Keratinocyte (primary cell): ENCODE data around the gene CTIF. TPM values are rescaled to one million over a fixed set of nuclear protein-coding genes. Genes with fewer than 3 reads are reported as not detected.

Experiments
- DNase-seq: peaks from one replicate; pipeline ENCODE4 v3.0.0-alpha.2; 2011; ENCODE audit warnings: low read depth, missing footprints, low spot score
- FAIRE-seq: peaks from 2 replicates; lab custom pipeline; 2011; peaks lifted over from hg19 to GRCh38; lab: Jason Lieb, UNC
- H2AFZ ChIP-seq: 2 replicates; pipeline ENCODE4 v1.6.0; 2012; ENCODE audit warnings: low read length, control low read depth, inconsistent platforms; ENCODE audit not compliant: control insufficient read depth
- H3K27ac ChIP-seq: 2 replicates; pipeline ENCODE4 v1.5.1; 2011; ENCODE audit warnings: low read length; ENCODE audit not compliant: control insufficient read depth, insufficient read depth
- H3K27me3 ChIP-seq: 3 replicates; pipeline ENCODE4 v1.6.0; 2011; ENCODE audit warnings: low read length; ENCODE audit not compliant: control insufficient read depth, insufficient read depth; ENCODE audit errors: extremely low read depth
- H3K36me3 ChIP-seq, 2 experiments: 2 replicates in 1 of 2; 3 replicates in 1 of 2; pipeline ENCODE4 v1.5.1; 2011; ENCODE audit warnings: low read length in 2 of 2, mild to moderate bottlenecking in 1 of 2; ENCODE audit not compliant: control insufficient read depth in 2 of 2, insufficient read depth in 2 of 2; ENCODE audit errors: extremely low read depth in 1 of 2
- H3K4me1 ChIP-seq: 3 replicates; pipeline ENCODE4 v1.5.1; 2011; ENCODE audit warnings: low read length; ENCODE audit not compliant: control insufficient read depth, insufficient read depth; ENCODE audit errors: extremely low read depth
- H3K4me2 ChIP-seq: 3 replicates; pipeline ENCODE4 v1.6.0; 2011; ENCODE audit warnings: low read depth, low read length; ENCODE audit not compliant: control insufficient read depth, insufficient read depth; ENCODE audit errors: extremely low read depth
- H3K4me3 ChIP-seq, 3 experiments: fragments of 200-600 bp in 1 of 3; sonication (generic) in 1 of 3; 2 replicates in 2 of 3; 3 replicates in 1 of 3; pipeline ENCODE4 v1.5.1; 2011 to 2016; ENCODE audit warnings: low read length in 3 of 3, mild to moderate bottlenecking in 3 of 3, control low read depth in 2 of 3, inconsistent platforms in 1 of 3, low read depth in 1 of 3, mixed read lengths in 1 of 3, mixed run types in 1 of 3, moderate library complexity in 1 of 3; ENCODE audit not compliant: control insufficient read depth in 2 of 3, insufficient read depth in 2 of 3; ENCODE audit errors: extremely low read depth in 1 of 3
- H3K79me2 ChIP-seq: 2 replicates; pipeline ENCODE4 v1.6.0; 2012; ENCODE audit warnings: low read length; ENCODE audit not compliant: control insufficient read depth, insufficient read depth
- H3K9ac ChIP-seq: 3 replicates; pipeline ENCODE4 v1.6.0; 2011; ENCODE audit warnings: low read length; ENCODE audit not compliant: control insufficient read depth, insufficient read depth; ENCODE audit errors: extremely low read depth
- H3K9me1 ChIP-seq: 3 replicates; pipeline ENCODE4 v1.6.0; 2011; ENCODE audit warnings: low read length; ENCODE audit not compliant: control insufficient read depth, insufficient read depth; ENCODE audit errors: extremely low read depth
- H3K9me3 ChIP-seq: 2 replicates; pipeline ENCODE4 v1.5.1; 2012; ENCODE audit warnings: low read depth, low read length; ENCODE audit not compliant: control insufficient read depth
- H4K20me1 ChIP-seq: 3 replicates; pipeline ENCODE4 v1.6.0; 2011; ENCODE audit warnings: low read length; ENCODE audit not compliant: control insufficient read depth, insufficient read depth; ENCODE audit errors: extremely low read depth
- EZH2 ChIP-seq: IDR thresholded peaks from one replicate; pipeline ENCODE4 v1.6.1; 2012; ENCODE audit warnings: inconsistent platforms, mild to moderate bottlenecking, low read length, moderate library complexity
- dilution Hi-C: fragments of 300-500 bp; cut with MboI; formaldehyde crosslinking; loops from one replicate; pipeline ENCODE4 v1.7.0; 2020; ENCODE audit warnings: low sequenced_read_pairs; ENCODE audit not compliant: extremely low pct_ligation_motif_present
- polyA plus RNA-seq, 5 experiments: library from polyadenylated mRNA; depleted of rRNA in 3 of 5; stranded (reverse) in 3 of 5; stranded (forward) in 1 of 5; unstranded in 1 of 5; fragments of >200 nt; gene quantifications; 1 replicate in 1 of 5; 2 replicates in 3 of 5; 3 replicates in 1 of 5; pipeline versions ENCODE4 v1.2.1 to v1.2.3, GENCODE V29; 2011 to 2012; ENCODE audit warnings: missing spikeins in 2 of 5, low read depth in 1 of 5, low replicate concordance in 1 of 5
- TF ChIP-seq, protein P1 (sequence below), 3 experiments: IDR thresholded peaks in 1 of 3; conservative IDR thresholded peaks in 1 of 3; optimal IDR thresholded peaks in 1 of 3; 2 replicates in 2 of 3; 3 replicates in 1 of 3; pipeline versions ENCODE3 to v1.5.1; 2011; ENCODE audit warnings: low read length in 3 of 3, mild to moderate bottlenecking in 3 of 3, moderate library complexity in 2 of 3, control low read depth in 1 of 3, inconsistent platforms in 1 of 3; ENCODE audit not compliant: insufficient read depth in 2 of 3; ENCODE audit errors: extremely low read depth in 1 of 3

The CTIF gene
- polyA plus RNA-seq, 1 donor (not counting 4 experiments of a cell fraction or from before 2014, with no cell fraction given): 15.0 TPM

DNA sequence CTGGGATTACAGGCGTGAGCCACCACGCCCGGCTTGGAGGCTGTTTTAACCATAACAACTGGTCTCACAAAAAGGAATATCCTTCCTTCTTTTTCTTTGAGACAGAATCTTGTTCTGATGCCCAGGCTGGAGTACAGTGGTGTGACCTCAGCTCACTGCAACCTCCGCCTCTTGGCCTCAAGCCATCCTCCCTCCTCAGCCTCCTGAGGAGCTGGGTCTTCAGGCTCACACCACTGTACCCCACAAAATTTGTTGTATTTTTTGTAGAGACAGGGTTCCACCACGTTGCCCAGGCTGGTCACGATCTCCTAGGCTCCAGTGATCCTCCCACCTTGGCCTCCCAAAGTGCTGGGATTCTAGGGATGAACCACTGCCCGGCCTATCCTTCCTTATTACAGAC lies 21.7 kb downstream of the CTIF start:
- Histone ChIP-seq H3K4me2 (no peak overlapping the region), H3K27ac (no peak overlapping the region), H3K4me1 (peaks cover 12% of the 10 kb centered on the region), H3K4me3 (no peak overlapping the region), H3K36me3 (peaks cover 0 to 5% of the 10 kb centered on the region in 2 experiments), H3K9me1 (no peaks in the 10 kb centered on the region), H2AFZ (no peak overlapping the region), H4K20me1 (no peaks in the 10 kb centered on the region), H3K9ac (no peak overlapping the region), H3K79me2 (peaks cover 30% of the 10 kb centered on the region), H3K27me3 (no peaks in the 10 kb centered on the region), H3K9me3 (no peaks in the 10 kb centered on the region)
- dilution Hi-C loops: no loop called here
- DNase-seq (no peak), FAIRE-seq (no peak)
- TF ChIP-seq EZH2: no peak
- TF ChIP-seq, protein P1, sequence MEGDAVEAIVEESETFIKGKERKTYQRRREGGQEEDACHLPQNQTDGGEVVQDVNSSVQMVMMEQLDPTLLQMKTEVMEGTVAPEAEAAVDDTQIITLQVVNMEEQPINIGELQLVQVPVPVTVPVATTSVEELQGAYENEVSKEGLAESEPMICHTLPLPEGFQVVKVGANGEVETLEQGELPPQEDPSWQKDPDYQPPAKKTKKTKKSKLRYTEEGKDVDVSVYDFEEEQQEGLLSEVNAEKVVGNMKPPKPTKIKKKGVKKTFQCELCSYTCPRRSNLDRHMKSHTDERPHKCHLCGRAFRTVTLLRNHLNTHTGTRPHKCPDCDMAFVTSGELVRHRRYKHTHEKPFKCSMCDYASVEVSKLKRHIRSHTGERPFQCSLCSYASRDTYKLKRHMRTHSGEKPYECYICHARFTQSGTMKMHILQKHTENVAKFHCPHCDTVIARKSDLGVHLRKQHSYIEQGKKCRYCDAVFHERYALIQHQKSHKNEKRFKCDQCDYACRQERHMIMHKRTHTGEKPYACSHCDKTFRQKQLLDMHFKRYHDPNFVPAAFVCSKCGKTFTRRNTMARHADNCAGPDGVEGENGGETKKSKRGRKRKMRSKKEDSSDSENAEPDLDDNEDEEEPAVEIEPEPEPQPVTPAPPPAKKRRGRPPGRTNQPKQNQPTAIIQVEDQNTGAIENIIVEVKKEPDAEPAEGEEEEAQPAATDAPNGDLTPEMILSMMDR (optimal IDR thresholded peaks at IDR 0.05 in 1 of 3, IDR thresholded peaks at IDR 0.05 in 1 of 3, conservative IDR thresholded peaks at IDR 0.05 in 1 of 3; ENCODE audit: extremely low read depth in 1 of 3, insufficient read depth in 2 of 3, low read length in 3 of 3): no peak

DNA sequence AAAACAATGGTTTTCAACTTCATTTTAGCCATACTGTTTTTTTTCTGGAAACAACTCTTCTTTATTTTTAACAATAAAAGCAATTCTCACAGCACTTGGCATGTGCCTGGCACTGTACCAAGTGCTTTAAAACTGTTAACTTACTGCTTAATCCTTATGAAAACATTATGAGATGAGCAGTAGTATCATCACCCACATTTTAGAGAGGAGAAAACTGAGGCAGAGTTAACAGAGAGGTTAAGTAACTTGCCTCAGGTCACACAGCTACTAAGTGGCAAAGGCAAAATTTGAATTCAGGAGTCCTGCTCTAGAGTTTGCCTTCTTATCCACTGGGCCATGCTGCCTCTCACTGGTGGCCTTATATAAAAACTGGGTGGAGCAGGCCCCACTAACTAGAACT lies 23.2 kb downstream of the CTIF start:
- no peak overlapping the region for H2AFZ ChIP-seq
- DNase-seq: no peak
- no peaks in the 10 kb centered on the region for H3K27me3 ChIP-seq
- peaks cover 21% of the 10 kb centered on the region for H3K4me1 ChIP-seq
- H3K9ac ChIP-seq: no peak overlapping the region
- no peaks in the 10 kb centered on the region for H3K9me3 ChIP-seq
- no peak for FAIRE-seq
- no peak overlapping the region for H3K4me2 ChIP-seq
- no peaks in the 10 kb centered on the region for H4K20me1 ChIP-seq
- TF ChIP-seq, protein P1 (optimal IDR thresholded peaks at IDR 0.05 in 1 of 3, IDR thresholded peaks at IDR 0.05 in 1 of 3, conservative IDR thresholded peaks at IDR 0.05 in 1 of 3; ENCODE audit: extremely low read depth in 1 of 3, insufficient read depth in 2 of 3, low read length in 3 of 3): peak in 1 of 3 experiments; percentile 12
- TF ChIP-seq EZH2: no peak
- H3K36me3 ChIP-seq: peaks cover 0 to 4% of the 10 kb centered on the region in 2 experiments
- H3K27ac ChIP-seq: no peak overlapping the region
- H3K79me2 ChIP-seq: peaks cover 37% of the 10 kb centered on the region
- H3K9me1 ChIP-seq: peaks cover 5% of the 10 kb centered on the region
- dilution Hi-C loops: no loop called here
- H3K4me3 ChIP-seq: no peak overlapping the region
